Measurements from ENCODE around the gene SRGAP2C.
"Not testable (repeated sequence)": the region's sequence is repeated elsewhere in the genome, so short reads cannot be mapped to it uniquely, and the experiment has no call there.

Gene SRGAP2C

DNA sequence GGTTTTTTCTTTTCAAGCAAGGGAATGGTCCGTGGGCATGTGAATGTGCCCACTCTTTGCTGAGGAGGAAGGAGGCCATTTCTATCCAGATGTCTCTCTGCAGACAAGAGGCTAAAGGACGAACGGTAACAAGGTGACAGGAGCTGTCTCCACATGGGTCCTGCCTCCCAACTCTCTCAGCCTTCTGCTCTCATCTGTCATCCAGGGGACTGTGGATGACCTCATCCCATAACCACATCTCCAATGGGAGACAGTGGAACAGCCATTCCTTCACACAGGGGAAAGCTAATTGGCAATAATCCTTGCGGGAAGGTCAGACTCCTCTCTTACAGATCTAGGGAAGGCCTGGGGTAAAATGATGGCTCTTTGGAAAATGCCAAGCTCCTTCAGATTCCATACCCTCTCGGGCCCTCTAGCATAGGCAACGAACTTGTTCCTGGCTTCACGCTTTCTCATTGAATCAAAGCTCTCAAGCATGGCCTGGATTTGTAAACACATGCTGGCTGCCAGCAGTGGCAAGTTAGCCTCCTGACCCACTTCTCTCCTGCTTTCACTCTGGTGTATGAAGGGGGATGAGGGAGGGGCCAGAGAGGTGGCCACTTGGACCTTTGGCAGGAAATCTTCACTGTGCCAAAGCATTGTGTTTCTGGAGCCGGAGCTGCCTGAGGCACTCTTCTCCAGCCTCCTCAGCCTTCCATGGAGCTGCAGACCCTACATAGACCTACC, 201.0 kb downstream of the SRGAP2C start:
- not testable (repeated sequence) for DNase-seq

DNA sequence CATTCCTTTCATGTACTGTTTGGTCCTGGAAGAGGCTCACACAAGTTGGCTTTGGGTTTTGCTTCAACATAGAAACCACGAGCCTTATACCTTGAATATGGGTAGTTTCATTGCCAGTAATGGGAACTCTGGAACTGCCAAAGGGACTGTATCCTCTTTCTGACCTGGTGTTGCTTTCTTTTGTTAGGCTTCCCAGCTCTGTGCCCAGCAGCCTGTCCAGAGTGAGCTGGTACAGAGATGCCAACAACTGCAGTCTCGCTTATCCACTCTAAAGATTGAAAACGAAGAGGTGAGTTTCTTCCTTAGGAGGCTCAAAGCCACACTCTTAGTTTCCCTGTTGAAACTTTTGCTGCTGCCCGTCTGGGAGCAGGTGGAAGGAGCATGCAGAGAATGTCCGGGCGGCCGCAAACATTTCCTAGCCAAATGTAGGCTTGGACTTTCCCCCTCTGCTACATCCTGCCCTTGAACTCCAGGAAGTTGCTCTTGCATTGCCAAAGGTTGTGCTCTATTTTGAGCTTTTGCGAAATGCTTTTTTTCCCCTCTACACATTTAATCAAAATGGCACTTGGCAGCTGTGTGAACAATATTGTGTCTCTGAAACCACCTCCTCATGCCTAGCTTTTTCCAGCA, 201.7 kb downstream of the SRGAP2C start:
- not testable (repeated sequence) for DNase-seq

DNA sequence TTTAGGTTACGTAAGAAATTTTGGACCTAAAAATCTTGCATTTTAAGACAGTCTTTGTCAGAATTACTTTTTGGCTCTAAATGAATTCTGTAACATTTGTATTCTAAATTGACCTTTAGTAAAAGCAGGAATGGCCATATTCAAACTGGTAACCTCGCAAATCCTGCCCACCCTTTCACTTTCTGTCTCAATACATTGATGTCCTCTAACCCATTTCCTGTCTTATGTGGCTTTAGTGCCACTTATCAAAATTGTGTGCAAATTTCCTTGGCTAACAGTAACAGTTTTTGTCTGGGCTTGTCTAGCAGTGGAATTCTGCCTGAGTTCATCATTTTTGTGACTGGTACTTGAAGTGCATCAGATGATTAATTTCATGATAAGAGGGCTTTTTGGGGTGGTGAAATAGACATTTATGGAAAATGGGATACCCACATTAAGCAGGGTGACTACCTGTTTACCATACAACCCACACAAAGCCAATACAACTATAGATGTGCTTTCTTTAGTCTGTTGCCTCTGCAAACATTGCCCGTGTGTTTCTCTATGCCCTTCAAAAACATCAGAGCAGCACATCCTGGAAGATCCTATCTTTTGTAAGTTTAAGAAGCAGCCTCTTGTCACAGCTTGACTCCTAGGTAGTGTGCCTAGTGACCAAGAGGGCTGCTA, 205.3 kb downstream of the SRGAP2C start:
- not testable (repeated sequence) for DNase-seq

DNA sequence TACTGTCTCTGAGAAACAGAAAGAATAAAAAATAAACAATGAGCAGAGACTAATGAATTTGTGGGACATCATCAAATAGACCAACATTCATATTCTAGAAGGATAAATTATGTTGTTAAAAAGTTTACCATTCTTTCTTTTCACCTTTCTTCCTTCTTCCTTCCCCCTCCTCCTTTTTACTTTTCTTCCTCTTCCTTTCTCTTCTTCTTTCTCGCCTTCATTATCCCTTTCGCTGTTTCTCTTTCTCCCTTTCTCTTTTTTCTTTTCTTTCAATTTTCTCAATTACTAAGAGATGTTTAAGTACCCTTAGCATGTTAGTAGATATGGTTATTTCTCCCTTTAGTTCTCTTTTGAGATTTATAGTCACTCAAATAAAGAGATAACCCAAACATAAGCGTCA, 207.4 kb downstream of the SRGAP2C start:
- DNase-seq = not testable (repeated sequence)

DNA sequence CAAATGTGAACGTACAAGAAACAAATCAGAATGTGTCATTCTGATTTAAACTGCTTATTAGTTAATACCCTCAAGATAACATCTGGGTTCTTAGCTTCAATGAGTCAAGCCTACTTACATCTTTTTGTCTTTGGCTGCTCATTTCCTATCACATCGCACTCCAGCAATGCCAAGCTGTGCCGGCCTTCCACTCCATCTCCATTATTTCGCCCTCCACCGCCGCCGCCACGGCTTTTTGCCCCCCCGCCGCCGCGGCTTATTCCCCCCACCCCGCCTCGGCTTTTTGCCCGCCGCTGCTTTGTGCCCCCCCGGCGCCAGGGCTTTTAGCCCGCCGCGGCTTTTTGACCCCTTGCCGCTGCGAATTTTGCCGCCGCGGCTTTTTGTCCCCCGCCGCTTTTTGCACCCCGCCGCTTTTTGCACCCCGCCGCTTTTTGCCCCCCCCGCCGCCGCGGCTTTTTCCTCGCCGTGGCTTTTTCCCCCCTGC, 211.0 kb downstream of the SRGAP2C start:
- DNase-seq = not testable (repeated sequence)

DNA sequence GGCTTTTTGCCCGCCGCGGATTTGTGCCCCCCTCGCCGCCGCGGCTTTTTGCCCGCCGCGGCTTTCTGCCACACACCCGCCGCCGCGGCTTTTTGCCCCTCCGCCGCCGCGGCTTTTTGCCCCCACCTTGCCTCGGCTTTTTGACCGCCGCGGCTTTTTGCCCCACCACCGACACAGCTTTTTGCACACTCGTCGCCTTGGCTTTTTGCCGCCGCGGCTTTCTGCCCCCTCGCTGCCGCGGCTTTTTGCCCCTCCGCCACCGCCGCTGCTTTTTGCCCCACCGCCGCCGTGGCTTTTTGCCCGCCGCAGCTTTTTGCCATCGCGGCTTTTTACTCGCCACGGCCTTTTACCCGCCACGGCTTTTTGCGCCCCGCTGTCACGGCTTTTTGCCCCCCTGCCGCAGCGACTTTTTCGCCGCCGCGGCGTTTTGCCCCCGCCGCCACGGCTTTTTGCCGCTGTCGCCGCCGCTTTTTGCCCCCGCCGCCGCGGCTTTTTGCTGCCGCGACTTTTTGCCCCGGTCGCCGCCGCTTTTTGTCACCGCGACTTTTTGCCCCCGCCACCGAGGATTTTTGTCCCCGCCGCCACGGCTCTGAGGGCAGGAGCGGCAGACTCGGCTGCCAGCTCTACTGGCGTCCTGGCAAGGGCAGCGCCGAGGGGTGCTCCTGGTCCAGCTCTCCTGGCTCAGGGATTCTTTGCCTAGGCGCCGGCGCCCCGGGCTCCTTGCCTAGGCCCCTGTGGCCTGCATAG, 211.7 kb downstream of the SRGAP2C start:
- not testable (repeated sequence) for DNase-seq

DNA sequence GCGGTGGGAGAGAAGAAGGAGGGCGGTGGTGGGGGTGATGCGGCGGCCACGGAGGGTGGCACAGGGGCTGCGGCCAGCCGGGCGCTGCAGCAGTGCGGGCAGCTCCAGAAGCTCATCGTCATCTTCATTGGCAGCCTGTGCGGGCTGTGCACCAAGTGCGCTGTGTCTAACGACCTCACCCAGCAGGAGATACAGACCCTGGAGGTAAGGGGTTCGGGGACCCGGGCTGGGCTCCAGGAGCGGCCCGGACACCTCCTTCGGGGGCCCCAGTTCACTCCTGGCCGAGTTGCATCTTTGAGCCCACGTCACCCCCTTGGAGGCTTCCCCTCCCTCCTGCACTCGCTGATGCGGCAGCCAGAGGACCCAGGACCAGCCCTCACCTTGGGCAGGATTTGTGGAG, 212.3 kb downstream of the SRGAP2C start:
- not testable (repeated sequence) for DNase-seq

DNA sequence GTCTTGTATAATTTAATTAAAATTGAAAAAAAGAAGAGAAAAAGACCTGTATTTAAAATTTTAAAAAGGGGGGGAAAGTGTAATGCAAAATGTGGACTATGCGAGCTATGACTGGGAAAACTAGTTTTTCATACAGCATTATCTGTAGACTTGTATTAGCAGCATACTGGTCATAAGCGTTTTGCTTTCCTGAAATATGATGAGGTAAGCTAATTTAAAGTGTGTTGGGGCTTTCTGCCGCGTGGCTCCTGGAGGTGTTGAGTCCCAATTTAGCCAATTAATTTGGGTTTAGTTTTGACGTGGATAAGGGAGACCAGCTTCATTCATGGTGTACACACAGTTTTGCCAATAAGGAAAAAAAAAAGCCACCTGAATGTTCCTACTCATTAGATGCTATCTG, 214.4 kb downstream of the SRGAP2C start:
- not testable (repeated sequence) for DNase-seq

DNA sequence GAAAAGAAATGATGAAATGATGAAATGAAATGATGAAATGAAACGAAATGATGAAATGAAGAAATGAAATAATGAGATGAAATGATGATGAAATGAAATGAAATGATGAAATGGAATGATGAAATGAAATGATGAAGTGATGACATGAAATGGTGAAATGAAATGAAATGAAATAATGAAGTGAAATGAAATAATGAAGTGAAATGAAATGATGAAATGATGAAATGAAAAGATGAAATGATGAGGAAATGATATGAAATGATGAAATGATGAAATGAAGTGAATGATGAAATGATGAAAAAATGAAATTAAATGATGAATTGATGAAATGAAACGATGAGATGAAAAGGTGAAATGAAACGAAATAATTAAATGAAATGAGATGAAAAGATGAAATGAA, 215.3 kb downstream of the SRGAP2C start:
- not testable (repeated sequence) for DNase-seq

DNA sequence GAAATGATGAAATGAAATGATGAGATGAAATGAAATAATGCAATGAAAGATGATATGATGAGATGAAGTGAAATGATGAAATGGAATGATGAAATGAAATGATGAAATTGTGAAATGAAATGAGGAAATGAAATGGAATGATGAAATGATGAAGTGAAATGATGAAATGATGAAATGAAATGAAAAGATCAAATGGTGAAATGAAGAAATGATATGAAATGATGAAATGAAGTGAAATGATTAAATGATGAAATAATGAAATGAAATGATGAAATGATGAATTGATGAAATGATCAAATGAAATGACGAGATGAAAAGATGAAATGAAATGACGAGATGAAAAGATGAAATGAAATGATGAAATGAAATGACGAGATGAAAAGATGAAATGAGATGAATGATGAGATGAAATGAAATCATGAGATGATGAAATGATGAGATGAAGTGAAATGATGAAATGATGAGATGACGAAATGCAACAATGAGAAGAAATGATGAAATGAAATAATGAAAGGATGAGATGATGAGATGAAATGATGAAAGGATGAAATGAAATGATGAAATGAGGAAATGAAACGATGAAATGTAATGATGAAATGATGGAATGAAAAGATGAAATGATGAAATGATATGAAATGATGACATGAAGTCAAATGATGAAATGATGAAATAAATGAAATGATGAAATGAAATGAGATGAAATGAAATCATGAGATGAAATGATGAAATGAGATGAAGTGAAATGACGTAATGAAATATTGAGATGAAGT, 216.0 kb downstream of the SRGAP2C start:
- DNase-seq = not testable (repeated sequence)

DNA sequence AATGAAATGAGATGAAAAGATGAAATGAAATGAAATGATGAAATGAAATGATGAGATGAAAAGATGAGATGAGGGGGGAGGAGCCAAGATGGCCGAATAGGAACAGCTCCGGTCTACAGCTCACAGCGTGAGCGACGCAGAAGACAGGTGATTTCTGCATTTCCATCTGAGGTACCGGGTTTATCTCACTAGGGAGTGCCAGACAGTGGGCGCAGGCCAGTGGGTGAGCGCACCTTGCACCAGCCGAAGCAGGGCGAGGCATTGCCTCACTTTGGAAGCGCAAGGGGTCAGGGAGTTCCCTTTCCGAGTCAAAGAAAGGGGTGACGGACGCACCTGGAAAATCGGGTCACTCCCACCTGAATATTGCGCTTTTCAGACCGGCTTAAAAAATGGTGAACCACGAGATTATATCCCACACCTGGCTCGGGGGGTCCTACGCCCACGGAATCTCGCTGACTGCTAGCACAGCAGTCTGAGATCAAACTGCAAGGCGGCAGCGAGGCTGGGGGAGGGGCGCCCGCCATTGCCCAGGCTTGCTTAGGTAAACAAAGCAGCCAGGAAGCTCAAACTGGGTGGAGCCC, 216.7 kb downstream of the SRGAP2C start:
- not testable (repeated sequence) for DNase-seq

DNA sequence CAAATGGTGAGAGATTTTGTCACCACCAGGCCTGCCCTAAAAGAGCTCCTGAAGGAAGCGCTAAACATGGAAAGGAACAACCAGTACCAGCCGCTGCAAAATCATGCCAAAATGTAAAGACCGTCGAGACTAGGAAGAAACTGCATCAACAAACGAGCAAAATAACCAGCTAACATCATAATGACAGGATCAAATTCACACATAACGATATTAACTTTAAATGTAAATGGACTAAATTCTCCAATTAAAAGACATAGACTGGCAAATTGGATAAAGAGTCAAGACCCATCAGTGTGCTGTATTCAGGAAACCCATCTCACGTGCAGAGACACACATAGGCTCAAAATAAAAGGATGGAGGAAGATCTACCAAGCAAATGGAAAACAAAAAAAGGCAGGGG, 218.5 kb downstream of the SRGAP2C start:
- DNase-seq = not testable (repeated sequence)

DNA sequence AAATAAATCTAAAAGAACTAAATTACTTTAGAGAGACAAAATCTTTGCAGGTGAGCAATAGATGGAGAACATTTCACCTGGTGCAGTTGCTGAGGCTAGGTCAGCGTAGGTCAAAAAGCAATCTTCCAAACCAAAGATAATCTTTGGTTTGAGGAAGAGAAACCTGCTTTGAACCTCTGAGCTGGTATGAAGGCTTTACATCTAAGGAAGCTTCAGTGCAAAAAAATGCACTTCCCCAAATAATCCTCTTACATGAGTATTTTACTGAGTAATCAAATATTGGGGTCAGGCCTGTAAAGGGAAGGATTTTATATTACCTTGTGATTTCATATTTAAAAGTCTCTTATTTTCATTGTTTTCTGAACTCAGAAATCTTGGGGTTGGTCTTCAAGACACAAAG, 223.6 kb downstream of the SRGAP2C start:
- DNase-seq = no peak

DNA sequence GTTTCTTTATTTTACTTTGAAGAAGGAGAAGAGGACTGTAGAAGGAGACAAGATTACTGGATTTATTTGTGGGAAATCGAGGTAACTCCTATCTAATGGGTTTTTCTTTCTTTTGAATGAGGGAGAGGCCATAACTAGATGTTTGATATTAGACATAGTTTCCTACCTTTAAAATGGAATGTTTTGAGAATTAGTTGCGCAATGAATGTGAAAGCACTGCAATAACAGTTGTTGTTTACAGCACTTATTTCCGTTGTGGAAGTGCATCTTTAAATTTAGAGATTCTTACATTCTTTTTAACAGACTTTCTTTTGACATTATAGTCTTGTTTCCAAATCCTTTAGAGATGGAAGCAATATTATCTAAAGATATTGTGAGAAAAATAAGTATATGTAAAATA, 229.0 kb downstream of the SRGAP2C start:
- DNase-seq = no peak

DNA sequence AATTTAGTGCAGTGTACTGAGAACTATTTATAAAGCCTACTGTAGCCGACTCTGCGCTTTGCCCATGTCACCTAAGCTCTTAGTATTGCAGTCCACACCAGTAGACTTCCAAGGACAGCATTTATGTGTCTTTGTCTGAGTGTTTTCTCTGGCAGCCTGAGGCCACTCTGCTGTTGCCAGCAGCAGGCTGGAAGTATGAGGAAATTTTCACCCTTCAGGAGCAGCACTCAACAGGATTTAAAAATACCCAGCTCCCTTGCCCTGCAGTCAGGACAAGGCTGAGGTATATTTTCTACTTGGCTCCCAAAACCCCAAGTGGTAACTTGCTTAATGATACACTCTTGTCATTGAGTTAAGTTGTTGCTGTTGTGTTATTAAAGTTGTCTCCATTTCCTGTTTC, 230.1 kb downstream of the SRGAP2C start:
- no peak for DNase-seq

DNA sequence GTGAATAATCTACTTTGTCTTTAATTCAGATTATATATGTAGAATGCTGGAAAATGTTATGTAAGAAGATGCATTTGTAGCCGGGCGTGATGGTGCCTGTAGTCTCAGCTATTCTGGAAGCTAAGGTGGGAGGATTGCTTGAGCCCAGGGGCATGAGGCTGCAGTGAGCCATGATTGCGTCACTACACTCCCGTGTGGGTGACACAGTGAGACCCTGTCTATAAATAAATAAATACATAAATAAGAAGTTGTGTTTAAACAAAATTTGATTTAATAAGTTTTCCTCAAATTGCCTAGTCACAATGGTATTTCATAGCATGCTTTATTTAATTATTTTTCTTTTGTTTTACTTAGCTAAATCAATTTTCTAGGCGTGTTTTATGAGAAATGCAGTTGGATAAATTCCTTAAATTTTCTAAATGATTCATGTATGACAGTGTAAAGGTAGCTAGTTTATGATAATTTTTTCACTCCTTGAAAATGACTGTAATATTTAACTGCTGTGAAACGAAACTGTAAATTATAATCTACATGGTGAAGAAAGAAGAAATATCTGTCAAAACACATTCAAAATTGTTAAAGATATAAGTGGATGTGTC, 232.6 kb downstream of the SRGAP2C start:
- DNase-seq = no peak

DNA sequence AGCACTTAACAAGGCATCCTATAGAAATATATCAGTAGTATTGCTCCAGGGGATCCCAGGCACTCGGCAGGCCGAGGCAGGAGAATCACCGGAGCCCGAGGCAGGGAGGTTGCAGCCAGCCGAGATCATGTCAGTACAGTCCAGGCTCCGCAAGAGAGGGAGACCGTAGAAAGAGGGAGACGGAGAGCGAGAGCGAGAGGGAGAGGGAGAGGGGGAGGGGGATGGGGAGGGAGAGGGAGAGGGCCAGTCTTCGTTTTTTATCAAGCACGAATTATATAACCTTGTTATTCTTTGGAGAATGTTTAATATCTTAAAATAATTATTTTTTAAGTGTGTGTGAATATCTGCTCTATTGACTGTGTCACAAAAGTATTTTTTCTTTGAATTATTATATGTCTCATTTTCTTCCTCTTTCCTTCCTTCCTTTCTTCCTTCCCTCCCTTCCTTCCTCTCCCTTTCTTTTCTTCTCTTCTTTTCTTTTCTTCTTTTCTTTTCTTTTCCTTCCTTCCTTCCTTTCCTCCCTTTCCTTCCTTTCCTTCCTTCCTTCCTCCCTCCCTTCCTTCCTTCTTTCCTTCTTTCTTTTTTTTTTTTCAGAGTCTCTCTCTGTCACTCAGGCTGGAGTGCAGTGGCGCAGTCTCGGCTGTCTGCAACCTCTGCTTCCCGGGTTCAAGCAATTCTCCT, 233.7 kb downstream of the SRGAP2C start:
- no peak for DNase-seq

DNA sequence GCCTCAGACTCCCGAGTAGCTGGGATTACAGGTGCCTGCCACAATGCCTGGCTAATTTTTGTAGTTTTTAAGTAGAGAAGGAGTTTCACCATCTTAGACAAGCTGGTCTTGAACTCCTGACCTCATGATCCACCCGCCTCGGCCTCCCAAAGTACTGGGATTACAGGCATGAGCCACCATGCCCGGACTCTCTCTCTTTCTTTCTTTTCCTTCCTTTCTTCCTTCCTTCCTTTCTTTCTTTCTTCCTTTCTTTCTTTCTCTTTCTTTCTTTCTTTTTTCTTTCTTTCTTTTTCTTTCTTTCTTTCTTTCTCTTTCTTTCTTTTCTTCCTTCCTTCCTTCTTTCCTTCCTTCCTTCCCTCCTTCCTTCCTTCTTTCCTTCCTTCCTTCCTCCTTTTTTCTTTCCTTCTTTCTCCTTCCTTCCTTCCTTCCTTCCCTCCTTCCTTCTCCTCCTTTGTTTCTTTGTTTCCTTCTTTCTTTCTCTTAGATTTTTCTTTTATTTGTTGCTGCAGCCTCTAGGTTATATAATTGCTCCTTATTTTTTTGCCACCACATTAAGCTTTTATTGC, 234.4 kb downstream of the SRGAP2C start:
- DNase-seq = not testable (repeated sequence)

DNA sequence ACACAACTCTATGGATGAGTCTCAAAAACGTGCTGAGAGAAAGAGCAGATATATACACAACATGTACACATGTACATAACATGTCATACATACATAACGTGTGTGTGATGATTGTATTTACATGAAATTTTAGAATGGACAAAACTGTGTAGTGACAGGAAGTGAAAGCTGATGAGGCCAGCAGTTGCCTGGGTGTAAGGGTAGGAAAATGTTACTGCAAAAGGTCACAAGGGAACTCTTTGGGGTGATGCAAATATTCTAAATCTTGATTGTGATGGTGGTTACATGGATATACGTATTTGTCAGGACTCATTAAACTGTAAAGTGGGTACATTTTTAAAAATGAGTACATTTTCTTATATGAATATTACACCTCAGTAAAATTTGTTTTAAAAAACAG, 236.7 kb downstream of the SRGAP2C start:
- not testable (repeated sequence) for DNase-seq

DNA sequence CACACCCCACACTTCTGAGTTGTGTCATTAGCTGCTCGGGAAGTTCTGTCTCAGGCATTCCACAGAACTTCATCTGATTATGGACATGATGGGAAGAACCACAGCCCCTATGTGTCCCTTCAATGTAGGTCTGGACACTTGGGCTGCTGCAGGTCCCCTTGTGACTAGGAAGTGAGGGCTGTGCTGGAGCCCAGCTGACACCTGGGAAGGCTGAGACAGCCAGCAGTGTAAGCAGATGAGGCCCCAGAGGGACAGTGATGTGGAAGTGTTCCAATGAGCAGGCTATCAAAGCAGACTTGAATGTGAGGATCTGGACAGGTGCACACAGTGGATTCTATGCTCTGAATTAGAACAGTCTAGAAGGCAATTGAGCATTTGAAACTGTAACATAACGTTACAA, 239.2 kb downstream of the SRGAP2C start:
- not testable (repeated sequence) for DNase-seq

DNA sequence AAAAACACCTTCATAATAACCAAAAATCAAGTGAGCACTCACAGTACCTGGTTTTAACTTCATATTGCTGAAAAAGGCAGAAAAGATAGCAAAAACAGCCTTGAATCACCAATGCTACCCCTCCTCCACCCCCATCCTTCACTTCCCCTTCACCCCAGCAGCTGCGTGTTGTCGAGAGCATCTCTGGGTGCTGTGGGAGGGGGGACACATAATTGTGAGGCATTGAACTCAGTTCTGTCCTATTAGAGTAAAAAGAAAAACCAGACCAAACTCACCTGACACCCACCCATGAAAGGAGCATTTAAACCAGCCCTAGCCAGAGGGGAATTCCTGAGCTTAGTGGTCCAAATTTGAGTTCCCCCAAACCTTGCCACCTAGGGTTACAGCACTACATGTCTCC, 248.7 kb downstream of the SRGAP2C start:
- DNase-seq = not testable (repeated sequence)
